Measurements from ENCODE around the gene ENAM.

The ENAM gene

DNA sequence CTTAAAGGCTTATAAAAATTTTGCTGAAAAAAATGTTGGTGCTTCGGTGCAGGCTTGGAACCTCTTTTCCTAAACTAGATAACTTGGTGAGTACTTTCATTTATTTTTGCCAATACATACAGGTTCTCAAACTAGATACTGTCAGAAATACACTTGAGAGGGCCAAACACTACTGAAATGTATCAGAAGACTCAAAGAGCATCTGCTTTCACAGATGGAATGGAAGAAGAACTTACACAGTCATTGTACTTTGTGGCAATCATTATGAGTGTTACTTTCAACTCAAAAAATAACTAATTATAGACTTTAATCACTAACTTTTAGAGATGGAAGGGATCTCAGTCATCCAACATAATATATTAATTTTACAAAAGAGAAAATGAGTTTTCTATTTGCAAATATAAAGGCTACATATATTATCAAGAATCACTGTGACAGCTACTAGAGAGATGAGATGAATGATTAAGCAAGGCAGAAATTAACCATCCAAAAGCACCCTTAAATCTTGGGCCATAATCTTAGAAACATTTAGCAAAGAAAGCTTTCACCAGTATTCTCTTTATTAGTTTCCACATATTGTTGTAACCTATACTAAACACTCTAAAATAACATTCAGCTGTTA lies 1.0 kb downstream of the ENAM start:
- Histone ChIP-seq H3K36me3 (ENCODE audit: control insufficient read depth, insufficient read depth, low read length) (no peaks in the 10 kb centered on the region; the same call in 1 of the 2 replicates), H3K4me3 (replicated peaks; ENCODE audit: low read depth, low read length) (no peak overlapping the region), H3K27me3 (replicated peaks; ENCODE audit: control insufficient read depth, insufficient read depth, low read length) (no peaks in the 10 kb centered on the region)
- no peak for TF ChIP-seq CTCF (IDR thresholded peaks at IDR 0.05; ENCODE audit: insufficient read depth, low read length, poor library complexity, severe bottlenecking)
- no peak for DNase-seq (ENCODE audit: extremely low read depth, insufficient read length)

DNA sequence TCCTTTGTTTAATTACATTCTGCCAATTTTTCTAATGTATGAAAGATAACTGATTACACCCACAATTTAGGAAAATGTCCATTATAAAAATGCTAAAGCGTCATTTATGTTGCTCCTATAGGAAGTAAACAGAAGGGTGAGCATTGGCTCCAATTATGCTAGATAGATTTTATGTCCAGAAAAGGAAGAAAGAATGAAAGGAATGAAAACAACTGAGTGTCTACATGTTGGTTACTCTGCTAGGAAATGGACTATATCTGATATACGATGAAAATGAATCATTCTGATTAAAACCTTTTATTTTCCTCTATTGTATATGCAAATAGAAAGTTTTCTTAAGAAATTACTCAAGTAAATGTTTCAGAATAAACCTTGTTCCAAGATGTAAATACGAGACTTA lies 1.6 kb downstream of the ENAM start:
- H3K36me3 ChIP-seq (ENCODE audit: control insufficient read depth, insufficient read depth, low read length) = no peaks in the 10 kb centered on the region; the same call in 1 of the 2 replicates
- DNase-seq (ENCODE audit: extremely low read depth, insufficient read length) = no peak
- no peak overlapping the region for H3K4me3 ChIP-seq (replicated peaks; ENCODE audit: low read depth, low read length)
- no peaks in the 10 kb centered on the region for H3K27me3 ChIP-seq (replicated peaks; ENCODE audit: control insufficient read depth, insufficient read depth, low read length)
- no peak for TF ChIP-seq CTCF (IDR thresholded peaks at IDR 0.05; ENCODE audit: insufficient read depth, low read length, poor library complexity, severe bottlenecking)

- no peak overlapping the region for H3K4me3 ChIP-seq (replicated peaks; ENCODE audit: low read depth, low read length)
- DNase-seq (ENCODE audit: extremely low read depth, insufficient read length) = no peak
- no peaks in the 10 kb centered on the region for H3K27me3 ChIP-seq (replicated peaks; ENCODE audit: control insufficient read depth, insufficient read depth, low read length)
- no peak for TF ChIP-seq CTCF (IDR thresholded peaks at IDR 0.05; ENCODE audit: insufficient read depth, low read length, poor library complexity, severe bottlenecking)
- no peaks in the 10 kb centered on the region; the same call in 1 of the 2 replicates for H3K36me3 ChIP-seq (ENCODE audit: control insufficient read depth, insufficient read depth, low read length)
Measured at GRCh38 chr4:70632028-70632427, 3.5 kb downstream of the ENAM start.

DNA sequence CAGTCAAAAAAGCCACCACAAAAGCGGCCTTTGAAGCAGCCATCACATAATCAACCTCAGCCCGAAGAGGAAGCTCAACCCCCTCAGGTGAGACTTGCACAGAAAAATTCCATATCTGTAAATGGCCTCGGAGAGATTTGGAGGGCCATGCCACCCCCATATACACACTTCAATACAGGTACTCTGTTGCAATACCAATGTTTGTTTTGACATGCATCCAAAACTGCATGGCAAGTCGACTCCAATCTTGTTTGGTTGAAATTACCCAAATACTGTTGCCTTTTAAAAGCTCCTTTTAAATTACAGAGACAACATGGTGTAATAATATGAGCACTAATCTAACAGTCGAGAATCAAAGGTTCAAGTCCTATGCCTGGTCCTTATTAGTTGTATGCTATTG lies 5.9 kb downstream of the ENAM start:
- H3K27me3 ChIP-seq (replicated peaks; ENCODE audit: control insufficient read depth, insufficient read depth, low read length) = no peaks in the 10 kb centered on the region
- no peaks in the 10 kb centered on the region; the same call in 1 of the 2 replicates for H3K36me3 ChIP-seq (ENCODE audit: control insufficient read depth, insufficient read depth, low read length)
- no peak for TF ChIP-seq CTCF (IDR thresholded peaks at IDR 0.05; ENCODE audit: insufficient read depth, low read length, poor library complexity, severe bottlenecking)
- no peak overlapping the region for H3K4me3 ChIP-seq (replicated peaks; ENCODE audit: low read depth, low read length)
- DNase-seq (ENCODE audit: extremely low read depth, insufficient read length) = no peak

DNA sequence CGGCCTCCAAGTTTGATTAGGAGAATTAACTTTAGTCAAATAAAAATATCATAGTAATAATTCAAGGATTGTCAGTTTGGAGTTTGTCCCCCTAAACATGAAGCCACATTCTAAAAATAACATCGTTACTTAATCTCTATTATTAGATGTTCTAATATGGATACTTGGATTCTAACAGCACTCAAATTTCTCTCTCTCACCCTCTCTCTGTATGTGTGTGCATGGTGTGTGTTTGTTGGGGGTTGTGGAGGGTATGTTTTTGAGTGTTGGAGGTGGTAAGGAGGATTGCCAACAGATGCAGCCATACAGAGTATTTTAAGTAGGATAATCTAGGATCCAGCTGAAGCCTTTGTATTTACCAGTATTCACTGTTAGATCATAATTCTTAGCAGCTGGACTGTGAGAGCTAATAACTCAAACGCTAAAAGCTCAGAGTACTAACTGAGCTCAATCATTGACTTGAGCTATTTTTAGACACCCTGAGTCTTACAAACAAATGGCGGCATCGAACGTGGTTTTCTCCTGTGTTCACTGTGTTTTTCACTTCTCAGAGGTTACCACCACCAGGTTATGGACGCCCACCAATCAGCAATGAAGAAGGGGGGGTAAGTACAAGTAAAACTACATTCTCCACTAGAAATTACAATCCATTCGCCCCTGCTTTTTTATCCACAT lies 8.8 kb downstream of the ENAM start:
- no peaks in the 10 kb centered on the region; the same call in 1 of the 2 replicates for H3K36me3 ChIP-seq (ENCODE audit: control insufficient read depth, insufficient read depth, low read length)
- no peak for DNase-seq (ENCODE audit: extremely low read depth, insufficient read length)
- H3K27me3 ChIP-seq (replicated peaks; ENCODE audit: control insufficient read depth, insufficient read depth, low read length) = no peaks in the 10 kb centered on the region
- H3K4me3 ChIP-seq (replicated peaks; ENCODE audit: low read depth, low read length) = no peak overlapping the region
- no peak for TF ChIP-seq CTCF (IDR thresholded peaks at IDR 0.05; ENCODE audit: insufficient read depth, low read length, poor library complexity, severe bottlenecking)

Data from GM06990 (cell line).